ENCODE data around the gene ALK. TPM values are rescaled to one million over a fixed set of nuclear protein-coding genes. Genes with fewer than 3 reads are reported as not detected.
A peak's percentile ranks its signal among the peaks of the same experiment; 100 is the strongest.

ALK gene
- total RNA-seq, 1 donor from 2014 or later = under 0.01 TPM

DNA sequence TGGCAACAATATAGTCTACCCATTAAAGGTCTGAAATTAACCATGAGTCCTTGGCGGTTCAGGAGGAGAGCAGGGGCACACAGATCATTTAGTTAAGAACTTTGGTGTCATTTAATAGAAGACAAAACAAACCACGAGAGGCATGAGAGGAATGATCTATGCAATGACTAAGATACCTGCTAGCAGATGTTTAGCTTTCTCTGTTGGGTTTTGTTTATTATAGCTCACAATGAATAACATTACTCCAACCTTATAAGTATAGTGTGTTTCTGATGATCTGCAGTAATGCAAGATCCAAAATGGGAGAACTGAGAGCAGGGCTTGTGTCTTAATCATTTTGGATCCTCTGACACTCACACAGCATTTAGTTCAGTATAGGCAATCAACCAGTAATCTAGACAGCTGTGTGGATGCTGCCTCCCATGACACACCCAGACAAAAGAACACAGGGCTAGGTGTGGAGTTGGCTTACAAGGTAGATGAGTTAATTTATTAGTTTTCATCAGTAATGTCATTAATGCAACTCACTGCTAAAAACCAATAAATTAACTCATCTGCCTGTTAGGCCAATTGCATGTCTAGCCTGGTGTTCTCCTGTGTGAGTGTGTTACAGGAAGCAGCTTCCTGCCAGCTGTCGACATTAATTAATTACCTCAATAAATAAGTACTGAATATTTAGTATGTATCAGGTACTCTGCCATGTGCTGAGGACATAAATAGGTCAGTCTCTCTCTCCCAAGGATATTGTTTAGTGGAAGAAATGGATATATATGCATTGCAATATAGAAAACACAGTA, 713.8 kb downstream of the ALK start:
- no peak overlapping the region for H3K4me3 ChIP-seq (ENCODE audit: low read depth, low read length)
- no peak for DNase-seq (ENCODE audit: low read depth)
- no peak for TF ChIP-seq CTCF (conservative IDR thresholded peaks at IDR 0.05; ENCODE audit: low read depth, low read length)

GRCh38 chr2:29206941-29207340, 714.4 kb downstream of the ALK start:
- no peak for TF ChIP-seq CTCF (conservative IDR thresholded peaks at IDR 0.05; ENCODE audit: low read depth, low read length)
- H3K4me3 ChIP-seq (ENCODE audit: low read depth, low read length) = no peak overlapping the region
- no peak for DNase-seq (ENCODE audit: low read depth)

- H3K4me3 ChIP-seq (ENCODE audit: low read depth, low read length) = no peak overlapping the region
- no peak for DNase-seq (ENCODE audit: low read depth)
- TF ChIP-seq CTCF (conservative IDR thresholded peaks at IDR 0.05; ENCODE audit: low read depth, low read length) = no peak
Observed at GRCh38 chr2:29202819-29203495, 718.4 kb downstream of the ALK start.

- no peak overlapping the region for H3K4me3 ChIP-seq (ENCODE audit: low read depth, low read length)
- TF ChIP-seq CTCF (conservative IDR thresholded peaks at IDR 0.05; ENCODE audit: low read depth, low read length) = no peak
Observed at GRCh38 chr2:29201979-29202378, 719.4 kb downstream of the ALK start.

GRCh38 chr2:29196792-29197788, 724.3 kb downstream of the ALK start:
- no peak for DNase-seq (ENCODE audit: low read depth)
- peak; percentile 87 for TF ChIP-seq CTCF (conservative IDR thresholded peaks at IDR 0.05; ENCODE audit: low read depth, low read length)
- no peak overlapping the region for H3K4me3 ChIP-seq (ENCODE audit: low read depth, low read length)

More at GRCh38 chr2:29201979-29202378, 719.4 kb downstream of the ALK start:
- no peak for DNase-seq (ENCODE audit: low read depth)

DNA sequence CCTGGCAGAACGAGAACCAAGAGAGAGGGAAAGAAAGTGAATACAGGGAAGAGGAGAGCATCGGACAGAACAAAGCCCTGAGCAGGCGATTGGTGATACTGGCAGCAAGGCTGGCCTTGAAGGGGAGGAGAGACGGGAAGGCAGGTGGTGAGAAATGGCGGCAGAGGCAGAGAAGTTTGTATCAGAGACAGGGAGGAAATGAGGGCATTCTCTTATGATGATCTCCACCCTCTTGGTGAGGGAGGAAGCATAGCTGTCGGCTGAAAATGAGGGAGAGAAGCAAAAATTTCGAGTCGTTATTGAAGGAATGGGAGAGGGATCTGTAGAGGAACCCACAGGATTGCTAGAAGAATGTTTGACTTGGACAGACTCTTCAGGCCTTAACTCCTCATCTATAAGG, 725.6 kb downstream of the ALK start:
- H3K4me3 ChIP-seq (ENCODE audit: low read depth, low read length) = no peak overlapping the region
- TF ChIP-seq CTCF (conservative IDR thresholded peaks at IDR 0.05; ENCODE audit: low read depth, low read length) = no peak
- no peak for DNase-seq (ENCODE audit: low read depth)
